HG02938 (cell line): ENCODE data around the gene PRTFDC1.
"Not testable (repeated sequence)": the region's sequence is repeated elsewhere in the genome, so short reads cannot be mapped to it uniquely, and the experiment has no call there.

ENCODE experiments used
- ATAC-seq: cut with Tn5 transposase; IDR thresholded peaks from one replicate; pipeline ENCODE4 v1.9.1; 2021; ENCODE audit warnings: mild to moderate bottlenecking, moderate library complexity; ENCODE audit not compliant: unreplicated experiment

Gene PRTFDC1

DNA sequence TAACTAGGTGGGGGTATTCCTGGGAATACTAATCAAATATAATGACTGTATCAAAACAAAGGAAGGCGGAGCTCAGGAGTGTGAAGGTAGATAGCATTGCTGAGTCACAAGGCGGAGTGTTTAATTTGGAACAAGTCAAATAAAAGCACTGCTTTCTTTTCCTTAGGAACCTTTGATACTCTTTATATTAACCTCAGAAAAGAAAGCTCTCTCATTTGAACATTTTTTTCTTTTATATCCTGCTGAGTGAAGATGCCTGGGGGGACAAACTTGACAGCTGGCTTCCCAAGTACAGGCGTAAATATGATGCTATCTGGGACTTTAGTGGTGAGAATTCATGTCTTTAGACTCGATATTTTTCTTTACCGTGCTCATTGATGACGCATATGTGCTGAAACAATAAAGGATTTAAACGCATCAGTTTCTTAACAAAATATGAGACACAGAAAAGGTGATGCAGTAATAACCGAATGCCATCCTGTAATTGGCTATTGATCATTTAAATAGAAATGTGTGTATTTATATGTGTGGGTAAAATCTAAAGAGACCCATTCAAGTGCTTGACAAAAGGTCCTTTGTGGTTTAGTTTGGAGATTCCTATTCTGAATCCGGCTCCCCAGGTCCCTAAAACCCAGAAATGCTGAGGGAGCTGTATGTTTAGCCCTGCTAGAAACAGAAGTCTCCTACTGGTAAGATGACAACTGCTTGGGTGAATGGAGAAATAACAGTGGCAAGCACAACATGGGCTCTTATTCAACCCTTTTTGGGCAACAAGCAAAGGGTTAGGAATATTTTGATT is 102.7 kb downstream of the PRTFDC1 start:
- no peak for ATAC-seq

DNA sequence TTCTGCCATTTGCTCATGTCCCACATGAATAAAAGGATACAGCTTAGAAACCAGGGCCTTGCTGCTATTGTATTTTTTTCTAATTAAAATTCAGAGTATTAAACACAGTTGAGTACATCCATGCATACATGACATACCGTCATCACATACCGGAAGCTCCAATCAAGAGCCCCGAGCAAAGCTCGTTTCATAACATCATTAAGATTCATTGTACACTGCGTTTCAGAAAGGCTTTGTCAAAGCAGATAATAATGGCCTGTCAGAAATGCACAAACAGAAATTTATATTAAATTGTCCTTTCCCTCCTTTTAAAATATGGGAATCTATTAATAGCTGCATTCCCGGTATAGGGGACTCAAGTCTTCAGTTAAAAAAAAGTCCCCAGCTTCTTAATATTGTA is 103.4 kb downstream of the PRTFDC1 start:
- no peak for ATAC-seq

DNA sequence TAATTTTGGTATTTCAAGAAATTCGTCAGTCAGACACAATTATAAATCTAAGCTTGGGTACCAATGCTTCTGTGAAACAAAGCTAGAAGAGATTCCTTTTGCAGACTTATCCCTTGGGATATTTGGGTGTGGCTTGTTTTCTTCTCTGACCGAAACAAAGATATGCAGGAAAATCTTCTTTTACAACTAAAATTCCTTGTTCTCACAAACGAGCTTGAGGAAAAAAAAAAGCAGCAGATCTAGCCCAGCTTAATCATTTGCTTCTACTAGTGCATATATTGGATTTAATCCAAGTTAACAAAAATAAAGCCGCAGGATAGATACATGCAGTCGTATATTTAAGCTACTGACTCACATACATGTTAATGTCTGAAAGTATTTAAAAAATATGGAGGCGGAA is 104.2 kb downstream of the PRTFDC1 start:
- ATAC-seq, result no peak

DNA sequence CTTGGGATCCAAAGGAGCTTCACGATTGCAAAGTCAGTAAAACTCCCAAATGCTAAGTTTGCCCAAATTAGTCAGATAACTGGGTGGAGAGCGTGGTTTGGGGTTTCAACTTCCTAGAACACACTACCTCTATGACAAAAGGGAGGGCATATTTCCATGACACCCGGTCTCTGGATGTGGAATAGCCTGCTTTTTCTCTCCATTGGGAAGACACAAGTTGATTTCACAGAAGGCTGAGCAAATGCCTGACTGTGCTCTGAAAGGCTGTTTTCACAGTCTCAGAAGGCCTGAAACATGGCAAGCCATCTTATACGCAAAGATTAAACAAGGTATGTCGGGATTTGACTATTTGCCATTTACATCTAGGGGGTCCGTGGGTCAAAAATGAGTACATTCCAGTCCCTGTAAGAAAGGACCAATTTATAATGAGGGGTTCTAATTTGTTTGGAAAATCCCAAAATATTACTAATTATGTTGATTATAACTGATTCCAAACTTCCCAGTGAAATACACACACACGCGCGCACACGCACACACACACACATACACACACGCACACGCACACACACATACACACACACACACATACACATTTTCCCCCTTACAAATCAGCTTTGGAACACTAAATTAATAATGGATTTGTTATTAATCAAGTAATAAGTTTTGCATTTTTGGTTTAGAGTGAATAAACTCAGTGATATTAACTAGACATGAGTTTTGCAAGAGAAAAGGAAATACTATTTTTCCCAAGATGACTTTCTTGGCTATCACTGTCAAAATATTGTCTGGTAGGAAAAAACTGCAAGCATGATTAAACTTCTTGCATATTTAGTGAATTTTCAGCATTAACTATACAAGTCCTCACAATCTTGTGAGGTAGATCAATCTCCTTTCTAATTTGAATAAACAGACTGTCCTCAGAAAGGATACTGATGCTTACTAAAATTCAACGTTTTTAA is 105.0 kb downstream of the PRTFDC1 start:
- ATAC-seq, result no peak

DNA sequence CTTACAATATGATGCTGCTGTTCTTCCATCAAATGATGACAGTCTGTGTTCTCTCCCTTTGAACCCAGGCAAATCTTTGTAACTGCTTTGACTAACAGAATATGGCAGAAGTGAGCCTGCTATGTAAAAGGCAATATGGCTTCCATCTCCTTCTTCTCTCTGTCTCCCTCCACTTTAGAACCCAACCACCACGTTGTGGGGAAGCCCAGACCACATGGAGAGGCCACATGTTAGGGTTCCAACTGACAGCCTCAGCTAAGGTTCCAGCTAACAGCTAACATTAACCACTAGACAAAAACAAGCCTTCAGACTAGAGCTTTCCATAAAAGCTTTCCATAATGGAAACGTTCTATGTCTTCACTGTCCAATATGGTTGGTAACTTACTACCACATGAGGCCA is 107.7 kb downstream of the PRTFDC1 start:
- no peak for ATAC-seq

DNA sequence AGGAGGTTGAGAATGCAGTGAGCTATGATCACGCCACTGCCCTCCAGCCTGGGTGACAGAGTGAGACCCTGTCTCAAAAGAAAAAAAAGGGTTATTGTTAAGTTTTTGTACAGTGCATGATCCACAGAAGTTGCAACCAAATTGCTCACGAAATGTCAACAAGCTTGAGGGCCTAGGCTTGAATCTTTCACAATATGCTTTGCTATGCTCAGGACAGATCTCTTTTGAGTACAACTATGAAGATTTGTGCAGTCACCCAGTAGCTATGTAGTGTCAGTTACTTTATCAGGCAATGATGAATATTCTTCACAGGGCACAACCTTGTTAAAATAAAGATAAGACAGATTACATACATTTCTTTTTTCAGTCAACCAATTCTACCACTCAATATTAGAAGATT is 109.2 kb downstream of the PRTFDC1 start:
- no peak for ATAC-seq

DNA sequence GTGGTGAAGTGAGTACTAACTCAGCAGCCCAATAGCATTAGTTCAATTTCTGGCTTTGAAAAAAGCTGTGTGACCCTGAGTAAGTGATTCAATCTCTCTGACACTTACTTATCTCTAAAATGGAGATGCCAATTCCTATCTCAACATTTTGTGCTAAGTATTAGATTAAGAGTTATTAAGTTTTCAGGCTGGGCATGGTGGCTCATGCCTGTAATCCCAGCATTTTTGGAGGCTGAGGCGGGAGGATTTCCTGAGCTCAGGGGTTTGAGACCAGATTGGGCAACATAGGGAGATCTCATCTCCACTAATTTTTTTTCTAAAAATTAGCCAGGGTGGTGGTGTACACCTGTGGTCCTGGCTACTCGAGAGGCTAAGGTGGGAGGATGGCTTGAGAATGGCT is 109.5 kb downstream of the PRTFDC1 start:
- no peak for ATAC-seq

DNA sequence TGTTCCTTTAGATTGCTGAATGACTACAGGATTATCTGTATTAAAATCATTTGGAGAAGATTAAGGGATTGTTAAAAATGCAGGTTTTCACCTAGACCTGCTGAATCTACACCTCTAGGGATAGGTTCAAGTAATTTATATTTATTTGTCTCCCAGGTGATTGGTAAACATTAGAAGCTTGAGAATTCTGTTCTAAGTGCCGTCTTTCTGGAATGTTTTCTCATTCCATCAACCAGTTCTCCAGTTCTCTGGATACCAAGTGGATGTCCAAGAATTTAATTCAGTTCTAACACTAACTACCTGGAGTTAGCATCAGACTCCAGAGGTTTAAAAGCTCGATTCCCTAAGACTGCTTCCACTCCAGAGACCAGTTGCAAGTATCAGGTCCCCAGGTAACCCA is 110.9 kb downstream of the PRTFDC1 start:
- ATAC-seq, result no peak

DNA sequence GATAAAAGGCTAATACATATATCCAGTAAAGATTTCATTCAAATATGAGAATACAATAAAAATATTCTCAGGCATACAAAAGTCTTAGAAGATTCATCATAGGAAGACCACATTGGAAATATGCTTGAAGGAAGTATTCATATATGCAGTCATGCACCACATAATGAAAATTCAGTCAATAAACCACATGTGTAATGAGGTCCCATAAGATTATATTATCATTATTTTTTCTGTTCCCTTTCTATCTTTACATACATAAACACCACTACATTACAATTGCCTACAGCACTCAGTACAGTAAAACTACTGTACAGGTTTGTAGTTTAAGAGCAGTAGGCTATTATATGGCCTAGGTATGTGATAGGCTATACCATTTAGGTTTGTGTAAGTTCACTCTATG is 111.6 kb downstream of the PRTFDC1 start:
- no peak for ATAC-seq

DNA sequence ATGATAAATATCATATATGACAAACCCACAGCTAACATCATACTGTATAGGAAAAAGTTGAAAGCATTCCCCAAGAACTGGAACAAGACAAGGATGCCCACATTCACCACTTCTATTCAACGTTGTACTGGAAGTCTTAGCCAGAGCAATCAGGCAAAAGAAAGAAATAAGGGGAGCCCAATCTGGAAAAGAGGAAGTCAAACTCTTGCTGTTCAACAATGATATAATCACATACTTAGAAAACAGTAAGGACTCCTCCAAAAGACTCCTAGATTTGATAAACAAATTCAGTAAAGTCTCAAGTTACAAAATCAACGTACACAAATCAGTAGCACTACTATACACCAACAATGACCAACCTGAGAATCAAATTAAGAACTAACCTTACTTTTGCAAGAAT is 114.6 kb downstream of the PRTFDC1 start:
- ATAC-seq, result not testable (repeated sequence)

DNA sequence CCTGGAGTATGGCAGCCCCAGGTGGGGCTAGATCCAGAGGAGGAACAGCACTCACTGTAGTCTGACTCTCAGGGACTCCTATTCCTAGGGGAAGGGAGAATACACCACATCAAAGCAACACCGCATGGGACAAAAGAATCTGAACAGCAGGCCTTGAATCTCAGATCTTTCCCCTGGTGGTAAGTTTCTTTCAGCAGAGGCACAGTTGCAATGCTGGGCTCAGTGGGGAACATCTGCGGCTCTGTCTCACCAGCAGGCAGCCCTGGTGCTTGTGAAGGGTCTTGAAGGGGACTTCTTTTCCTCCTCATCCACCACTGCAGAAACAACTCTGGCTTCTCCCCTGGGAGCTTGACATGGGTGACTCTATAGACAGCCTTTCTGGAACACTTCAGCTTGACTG is 117.5 kb downstream of the PRTFDC1 start:
- ATAC-seq, result no peak

DNA sequence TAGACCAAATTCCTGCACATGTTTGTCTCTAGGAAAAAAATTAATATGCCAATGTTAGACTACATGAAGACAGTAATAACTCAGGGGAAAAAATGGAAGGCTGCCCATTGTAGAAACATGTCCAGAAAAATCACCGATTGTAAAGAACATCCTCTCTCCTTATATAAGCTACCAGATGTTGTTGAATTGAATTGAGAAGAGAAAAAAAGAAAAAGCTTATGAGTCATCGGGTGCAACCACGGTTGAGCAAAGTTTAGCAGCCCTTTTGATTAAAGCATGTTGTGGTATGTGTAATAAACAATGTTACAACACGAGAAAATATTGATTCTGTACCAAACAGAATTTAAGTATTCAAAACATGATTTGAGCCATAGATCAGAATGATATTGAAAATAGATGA is 126.4 kb downstream of the PRTFDC1 start:
- ATAC-seq, result no peak

DNA sequence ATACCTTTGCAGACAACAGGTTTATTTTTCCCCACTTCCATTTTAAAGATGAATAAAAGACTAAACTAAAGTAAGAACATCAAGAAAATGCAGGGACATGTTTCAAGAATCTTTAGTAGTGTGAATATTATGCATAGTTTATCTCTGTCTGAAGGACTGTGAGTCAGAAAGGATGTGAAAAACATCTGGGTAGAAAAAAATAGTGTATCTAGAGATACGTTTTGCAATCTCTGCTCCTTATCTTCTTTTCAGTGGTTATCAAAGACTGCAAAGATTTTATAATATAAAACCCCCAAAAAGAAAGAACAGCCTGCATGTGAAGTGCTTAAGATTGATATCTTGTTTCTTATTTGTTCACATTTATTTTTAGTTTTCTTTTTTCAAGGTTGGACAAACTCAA is 126.9 kb downstream of the PRTFDC1 start:
- no peak for ATAC-seq

DNA sequence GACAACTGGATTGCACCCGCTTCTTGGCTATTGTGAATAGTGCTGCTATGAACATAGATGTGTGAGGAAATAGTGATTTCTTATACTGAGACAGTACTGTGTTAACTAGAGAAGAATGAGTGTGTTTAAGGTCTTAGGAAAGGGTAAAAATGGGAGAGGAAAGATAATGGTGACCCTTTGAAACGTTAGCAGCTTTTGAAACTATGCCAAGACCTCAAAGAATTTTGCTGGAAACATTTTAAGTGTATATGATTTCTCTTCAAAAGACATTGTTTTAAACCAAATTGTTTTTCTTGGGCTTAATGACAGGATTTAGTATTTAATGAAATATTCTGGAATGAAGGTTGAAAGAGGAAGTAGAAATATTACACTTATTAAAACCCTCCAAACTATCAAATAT is 127.9 kb downstream of the PRTFDC1 start:
- ATAC-seq, result no peak

DNA sequence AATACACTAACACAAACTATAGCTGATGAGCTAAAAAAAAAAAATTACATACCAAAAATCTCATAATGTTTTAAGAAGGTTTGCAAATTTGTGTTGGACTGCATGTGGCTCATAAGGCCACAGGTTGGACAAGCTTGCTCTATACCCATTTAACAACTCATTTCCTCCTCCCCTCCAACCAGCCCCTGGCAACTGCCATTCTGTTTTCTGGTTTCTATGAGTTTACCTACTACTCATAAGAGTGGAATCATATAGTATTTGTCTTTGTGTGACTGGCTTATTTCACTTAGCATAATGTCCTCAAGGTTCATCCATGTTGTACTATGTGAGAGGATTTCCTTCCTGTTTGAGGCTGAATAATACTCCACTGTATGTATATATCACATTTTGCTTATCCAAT is 128.3 kb downstream of the PRTFDC1 start:
- no peak for ATAC-seq

DNA sequence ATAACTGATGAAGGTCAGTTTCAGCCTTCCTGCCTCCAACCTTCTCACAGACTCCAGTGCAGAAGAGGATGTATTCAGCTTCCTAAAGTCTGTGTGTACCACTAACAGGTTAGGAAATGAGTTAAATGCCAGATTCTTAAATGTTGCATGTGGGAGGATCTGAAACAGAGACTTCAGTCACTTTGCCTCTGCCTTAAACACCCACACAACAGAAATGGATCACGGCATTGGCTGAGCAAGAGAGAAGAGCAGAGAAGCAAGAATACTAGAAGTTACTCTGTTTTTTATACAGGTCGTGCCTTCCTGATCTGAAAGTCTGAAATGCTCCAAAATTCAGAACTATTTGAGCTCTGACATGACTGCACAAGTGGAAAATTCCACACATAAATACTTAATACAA is 129.8 kb downstream of the PRTFDC1 start:
- ATAC-seq, result peak; percentile 85

DNA sequence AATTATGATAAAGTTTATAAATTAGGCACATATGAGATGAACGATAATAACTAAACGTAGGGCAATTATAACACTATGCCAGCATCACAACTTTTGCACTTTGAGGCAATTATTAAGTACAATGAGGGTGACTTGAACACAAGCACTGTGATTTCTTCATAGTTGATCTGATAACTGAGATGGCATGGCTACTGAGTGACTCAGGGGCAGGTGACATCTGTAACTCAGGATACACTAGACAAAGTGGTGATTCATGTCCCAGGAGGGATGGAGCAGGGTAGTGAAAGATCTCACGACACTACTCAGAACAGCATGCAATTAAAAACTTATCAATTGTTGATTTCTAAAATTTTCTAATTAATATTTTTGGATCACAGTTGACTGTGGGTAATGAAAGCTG is 130.4 kb downstream of the PRTFDC1 start:
- ATAC-seq, result no peak

DNA sequence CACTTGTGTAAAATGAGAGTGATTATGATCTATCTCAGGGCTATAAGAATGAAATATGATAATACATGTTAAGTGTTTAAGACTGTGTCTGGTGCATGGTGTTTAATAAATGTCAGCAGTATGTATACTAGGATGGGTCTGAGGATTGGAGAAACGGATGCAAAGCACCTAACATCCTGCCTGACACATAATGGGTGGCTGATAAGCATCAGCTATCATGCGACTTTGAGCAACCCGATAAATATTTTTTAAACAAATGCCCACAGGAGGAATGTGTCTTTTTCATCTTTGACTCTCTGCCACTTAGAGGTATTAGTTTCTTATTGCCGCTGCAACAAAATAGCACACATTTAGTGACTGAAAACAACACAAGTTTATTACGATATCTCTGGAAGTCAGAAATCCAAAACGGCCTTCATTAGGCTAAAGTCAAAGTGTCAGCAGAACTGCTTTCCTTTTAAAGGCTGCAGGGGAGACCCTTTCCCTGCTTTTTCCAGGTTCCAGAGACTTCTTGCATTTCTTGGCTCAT is 135.5 kb downstream of the PRTFDC1 start:
- no peak for ATAC-seq

DNA sequence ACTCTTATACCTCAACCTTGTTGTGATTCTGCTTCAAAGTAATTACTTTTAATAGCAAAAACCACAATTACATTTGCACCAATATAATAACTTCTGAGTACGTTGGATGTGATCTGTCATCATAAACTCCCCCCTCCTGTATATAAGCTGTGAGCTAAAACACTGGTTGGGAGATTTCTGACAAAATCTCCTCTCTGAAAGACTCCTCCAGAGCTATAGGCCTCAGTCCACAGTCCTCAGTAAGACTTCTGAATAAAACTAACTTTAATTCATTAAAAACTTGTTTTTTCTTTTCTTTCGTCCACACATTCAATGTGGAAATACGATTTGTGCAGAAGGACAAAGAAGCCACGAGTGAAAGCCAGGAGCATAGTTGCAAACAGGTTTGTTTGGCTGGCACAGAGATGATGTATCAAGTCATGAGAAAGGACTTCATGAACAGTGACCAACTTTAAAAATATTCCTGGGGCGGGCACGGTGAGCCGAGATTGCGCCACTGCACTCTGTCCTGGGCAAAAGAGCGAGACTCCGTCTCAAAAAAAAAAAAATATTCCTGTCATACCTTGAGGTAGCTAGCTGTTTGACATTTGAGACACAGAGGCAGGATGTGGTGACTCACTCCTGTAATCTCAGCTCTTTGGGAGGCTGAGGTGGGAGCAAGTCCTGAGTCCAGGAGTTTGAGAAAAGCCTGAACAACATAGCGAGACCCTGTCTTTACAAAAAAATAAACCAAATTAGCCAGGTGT is 137.7 kb downstream of the PRTFDC1 start:
- no peak for ATAC-seq

DNA sequence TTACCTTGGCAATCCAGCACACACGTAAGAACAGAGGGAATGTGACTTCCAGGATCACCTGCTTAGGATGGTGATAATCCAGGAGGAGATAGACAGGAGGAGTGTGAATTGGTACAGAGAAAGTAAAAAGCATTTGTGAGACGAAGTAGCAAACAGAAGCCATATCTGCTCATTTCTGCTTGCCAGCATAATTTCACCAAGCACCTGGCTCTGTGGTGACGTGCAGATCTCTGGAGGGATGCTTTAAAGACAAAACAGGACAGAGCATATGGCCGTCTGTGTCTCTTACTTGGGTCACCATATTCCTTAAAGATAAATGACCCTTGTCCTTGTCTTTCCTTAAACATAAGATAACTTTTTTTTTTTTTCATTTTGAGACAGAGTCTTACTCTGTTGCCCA is 138.6 kb downstream of the PRTFDC1 start:
- no peak for ATAC-seq

DNA sequence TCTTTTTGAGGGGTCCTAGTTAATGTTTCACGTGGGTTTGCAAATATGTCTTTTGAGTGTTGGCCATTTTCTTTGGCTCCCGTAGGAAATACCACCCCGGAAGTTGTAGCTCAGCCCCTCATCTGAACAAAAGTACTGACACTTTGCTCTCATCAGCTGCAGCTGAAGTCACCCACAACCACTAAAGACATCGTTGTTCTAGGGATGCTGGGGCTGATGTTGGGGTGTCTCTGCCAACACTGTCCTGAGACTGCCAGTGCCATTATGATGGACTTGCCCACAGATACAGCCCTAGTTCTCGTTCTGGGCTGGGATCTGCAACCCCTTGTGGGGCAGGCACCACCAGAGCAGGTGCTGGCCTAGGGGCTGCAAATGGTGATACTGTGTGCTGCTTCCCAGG is 146.1 kb downstream of the PRTFDC1 start:
- no peak for ATAC-seq
